Uterus (tissue), 2 donors: ENCODE results near the gene RANBP3.

Experiments
- POLR2A ChIP-seq, 2 donors: fragments of 450-650 bp; IDR thresholded peaks; one replicate each; pipeline ENCODE4 v1.6.1; 2016; ENCODE audit warnings: antibody characterized with exemption in 2 of 2, mild to moderate bottlenecking in 1 of 2, moderate library complexity in 1 of 2
- TF ChIP-seq, protein P1 (sequence below), 4 experiments: fragments of 200-600 bp in 2 of 4; fragments of 450-650 bp in 2 of 4; sonication (generic) in 2 of 4; IDR thresholded peaks; one replicate each; pipeline ENCODE4 v1.5.1; 2016 to 2019; ENCODE audit warnings: antibody characterized with exemption in 4 of 4, mild to moderate bottlenecking in 2 of 4, moderate library complexity in 1 of 4

DNA sequence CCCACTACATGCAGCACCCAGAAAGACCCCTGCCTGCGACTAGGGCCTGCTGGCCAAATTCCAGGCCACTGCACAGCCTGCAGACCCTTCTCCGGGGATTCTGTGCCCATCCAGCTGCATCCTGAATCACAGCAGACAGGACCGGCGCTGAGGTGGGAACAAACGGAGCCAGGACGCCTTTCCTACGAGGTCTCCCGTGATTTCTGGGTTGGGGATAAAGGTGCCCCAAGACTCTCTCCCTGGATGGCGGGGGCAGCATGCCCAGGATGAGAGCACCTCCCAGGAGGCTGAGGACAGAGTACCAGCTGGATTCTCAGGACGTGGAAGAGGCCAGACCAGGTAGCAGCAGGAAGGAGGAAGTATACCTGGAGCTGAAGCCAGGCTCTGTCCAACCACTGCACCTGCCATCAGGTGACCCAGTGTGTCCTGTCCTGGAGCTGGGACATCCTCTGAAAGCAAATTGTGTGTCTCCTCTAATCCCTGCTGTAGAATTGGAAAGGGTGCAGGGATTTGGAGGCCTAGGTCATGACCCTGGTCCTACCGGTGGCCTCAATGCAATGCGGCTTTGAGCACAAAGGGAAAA lies 104.2 kb downstream of the RANBP3 start:
- TF ChIP-seq, protein P1, sequence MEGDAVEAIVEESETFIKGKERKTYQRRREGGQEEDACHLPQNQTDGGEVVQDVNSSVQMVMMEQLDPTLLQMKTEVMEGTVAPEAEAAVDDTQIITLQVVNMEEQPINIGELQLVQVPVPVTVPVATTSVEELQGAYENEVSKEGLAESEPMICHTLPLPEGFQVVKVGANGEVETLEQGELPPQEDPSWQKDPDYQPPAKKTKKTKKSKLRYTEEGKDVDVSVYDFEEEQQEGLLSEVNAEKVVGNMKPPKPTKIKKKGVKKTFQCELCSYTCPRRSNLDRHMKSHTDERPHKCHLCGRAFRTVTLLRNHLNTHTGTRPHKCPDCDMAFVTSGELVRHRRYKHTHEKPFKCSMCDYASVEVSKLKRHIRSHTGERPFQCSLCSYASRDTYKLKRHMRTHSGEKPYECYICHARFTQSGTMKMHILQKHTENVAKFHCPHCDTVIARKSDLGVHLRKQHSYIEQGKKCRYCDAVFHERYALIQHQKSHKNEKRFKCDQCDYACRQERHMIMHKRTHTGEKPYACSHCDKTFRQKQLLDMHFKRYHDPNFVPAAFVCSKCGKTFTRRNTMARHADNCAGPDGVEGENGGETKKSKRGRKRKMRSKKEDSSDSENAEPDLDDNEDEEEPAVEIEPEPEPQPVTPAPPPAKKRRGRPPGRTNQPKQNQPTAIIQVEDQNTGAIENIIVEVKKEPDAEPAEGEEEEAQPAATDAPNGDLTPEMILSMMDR (IDR thresholded peaks at IDR 0.05): no peak
- no peak for TF ChIP-seq POLR2A (IDR thresholded peaks at IDR 0.05)
